ENCODE data around the gene PCOLCE2. TPM values are rescaled to one million over a fixed set of nuclear protein-coding genes. Genes with fewer than 3 reads are reported as not detected.

Gene PCOLCE2
- total RNA-seq, 4 donors from 2014 or later: 5.3 to 27.4 (median 9.1) TPM

DNA sequence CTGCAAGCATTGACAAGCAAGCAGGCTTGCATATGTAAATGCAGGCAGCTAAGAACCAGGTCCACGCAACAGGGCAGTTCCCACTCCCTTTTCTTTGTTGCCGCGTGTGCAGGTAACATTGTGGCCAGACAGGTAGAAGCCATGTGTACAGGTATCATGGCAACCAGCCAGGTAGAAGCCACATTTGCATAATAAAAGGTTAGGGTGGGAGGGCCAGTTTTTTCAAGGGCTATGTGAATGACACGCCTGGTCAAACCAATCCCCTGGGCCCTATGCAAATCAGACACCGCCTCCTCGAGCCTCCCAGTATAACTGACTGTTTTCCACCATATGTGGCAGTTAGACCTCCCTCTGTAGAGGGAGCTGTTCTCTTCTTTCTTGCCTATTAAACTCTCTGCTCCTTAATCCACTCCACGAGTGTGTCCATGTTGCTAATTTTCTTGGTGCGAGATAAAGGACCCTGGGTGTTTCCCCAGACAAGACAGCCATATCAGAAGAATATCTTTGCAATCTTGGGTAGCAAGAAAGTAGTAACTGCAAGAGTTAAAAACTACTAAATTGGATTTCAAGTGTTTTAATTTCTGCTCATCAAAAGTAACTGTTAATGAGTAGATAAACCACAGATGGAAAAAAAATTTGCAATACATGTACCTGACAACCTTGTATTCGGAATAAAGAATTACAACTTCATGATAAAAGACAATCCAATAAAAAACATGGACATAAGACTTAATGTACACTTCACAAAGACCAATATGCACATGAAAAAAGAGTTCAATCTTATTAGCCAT is 21.8 kb downstream of the PCOLCE2 start:
- no peak for TF ChIP-seq POLR2A (IDR thresholded peaks at IDR 0.05)
- TF ChIP-seq, protein P1, sequence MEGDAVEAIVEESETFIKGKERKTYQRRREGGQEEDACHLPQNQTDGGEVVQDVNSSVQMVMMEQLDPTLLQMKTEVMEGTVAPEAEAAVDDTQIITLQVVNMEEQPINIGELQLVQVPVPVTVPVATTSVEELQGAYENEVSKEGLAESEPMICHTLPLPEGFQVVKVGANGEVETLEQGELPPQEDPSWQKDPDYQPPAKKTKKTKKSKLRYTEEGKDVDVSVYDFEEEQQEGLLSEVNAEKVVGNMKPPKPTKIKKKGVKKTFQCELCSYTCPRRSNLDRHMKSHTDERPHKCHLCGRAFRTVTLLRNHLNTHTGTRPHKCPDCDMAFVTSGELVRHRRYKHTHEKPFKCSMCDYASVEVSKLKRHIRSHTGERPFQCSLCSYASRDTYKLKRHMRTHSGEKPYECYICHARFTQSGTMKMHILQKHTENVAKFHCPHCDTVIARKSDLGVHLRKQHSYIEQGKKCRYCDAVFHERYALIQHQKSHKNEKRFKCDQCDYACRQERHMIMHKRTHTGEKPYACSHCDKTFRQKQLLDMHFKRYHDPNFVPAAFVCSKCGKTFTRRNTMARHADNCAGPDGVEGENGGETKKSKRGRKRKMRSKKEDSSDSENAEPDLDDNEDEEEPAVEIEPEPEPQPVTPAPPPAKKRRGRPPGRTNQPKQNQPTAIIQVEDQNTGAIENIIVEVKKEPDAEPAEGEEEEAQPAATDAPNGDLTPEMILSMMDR (IDR thresholded peaks at IDR 0.05): no peak
- intact Hi-C loops (cut with DNase I; ENCODE audit: low total_unique reads): no loop called here
- H3K4me1 ChIP-seq: no peaks in the 10 kb centered on the region
- no peaks in the 10 kb centered on the region for H3K36me3 ChIP-seq
- no peak overlapping the region for H3K27ac ChIP-seq
- H3K9me3 ChIP-seq: no peaks in the 10 kb centered on the region
- H3K27me3 ChIP-seq: no peaks in the 10 kb centered on the region
- DNase-seq: no peak
- H3K4me3 ChIP-seq: no peak overlapping the region

DNA sequence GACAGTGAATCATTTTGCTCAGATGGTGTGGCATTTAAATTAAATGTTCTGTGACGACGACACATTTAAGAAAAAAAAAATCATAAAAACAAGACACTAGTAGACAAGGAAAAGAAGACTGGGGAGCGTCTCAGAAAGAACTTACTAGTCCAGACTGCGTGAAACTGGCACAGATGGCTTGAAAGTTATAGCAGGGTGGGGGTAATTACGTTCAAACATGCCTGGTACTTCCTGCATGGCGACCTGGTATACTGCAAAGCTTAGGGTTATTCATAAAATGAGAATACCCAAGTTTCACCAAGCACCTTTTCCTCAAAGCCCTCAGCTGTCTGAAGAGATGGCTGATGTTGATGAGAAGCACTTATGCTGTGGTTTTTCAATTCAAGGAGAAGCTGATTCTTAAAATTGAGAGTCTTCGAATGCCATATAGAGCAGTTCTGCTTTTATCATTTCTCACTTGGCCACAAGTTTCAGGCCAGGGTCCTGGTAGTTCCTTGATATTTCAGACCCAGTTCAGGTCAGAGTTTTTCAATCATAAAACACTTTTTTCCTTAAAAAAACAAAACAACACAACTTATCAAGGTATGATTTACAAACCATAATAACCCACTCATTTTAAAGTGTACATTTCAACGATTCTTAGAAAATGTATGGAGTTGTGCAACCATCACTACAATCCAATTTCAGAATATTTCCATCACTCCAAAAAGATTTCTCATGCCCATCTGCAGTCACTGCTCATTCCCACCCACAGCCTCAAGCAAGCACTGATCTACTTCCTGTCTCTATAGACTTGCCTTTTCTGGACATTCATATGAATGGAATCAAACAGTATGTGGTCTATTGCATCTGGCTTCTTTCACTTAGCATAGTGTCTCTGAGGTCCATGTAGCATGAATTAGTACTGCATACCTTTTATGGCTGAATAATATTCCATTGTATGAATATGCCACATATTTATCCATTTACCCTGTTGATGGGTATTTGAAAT is 24.7 kb downstream of the PCOLCE2 start:
- DNase-seq: no peak
- no peak for TF ChIP-seq POLR2A (IDR thresholded peaks at IDR 0.05)
- TF ChIP-seq, protein P1 (IDR thresholded peaks at IDR 0.05): no peak
- Histone ChIP-seq H3K27me3 (no peaks in the 10 kb centered on the region), H3K27ac (no peak overlapping the region), H3K9me3 (no peaks in the 10 kb centered on the region), H3K4me1 (no peaks in the 10 kb centered on the region), H3K4me3 (no peak overlapping the region), H3K36me3 (no peaks in the 10 kb centered on the region)
- intact Hi-C loops (cut with DNase I; ENCODE audit: low total_unique reads): loop anchor here (2.0 kb wide), 1 partner anchor 17 kb away; no protein-coding TSS in a partner anchor

DNA sequence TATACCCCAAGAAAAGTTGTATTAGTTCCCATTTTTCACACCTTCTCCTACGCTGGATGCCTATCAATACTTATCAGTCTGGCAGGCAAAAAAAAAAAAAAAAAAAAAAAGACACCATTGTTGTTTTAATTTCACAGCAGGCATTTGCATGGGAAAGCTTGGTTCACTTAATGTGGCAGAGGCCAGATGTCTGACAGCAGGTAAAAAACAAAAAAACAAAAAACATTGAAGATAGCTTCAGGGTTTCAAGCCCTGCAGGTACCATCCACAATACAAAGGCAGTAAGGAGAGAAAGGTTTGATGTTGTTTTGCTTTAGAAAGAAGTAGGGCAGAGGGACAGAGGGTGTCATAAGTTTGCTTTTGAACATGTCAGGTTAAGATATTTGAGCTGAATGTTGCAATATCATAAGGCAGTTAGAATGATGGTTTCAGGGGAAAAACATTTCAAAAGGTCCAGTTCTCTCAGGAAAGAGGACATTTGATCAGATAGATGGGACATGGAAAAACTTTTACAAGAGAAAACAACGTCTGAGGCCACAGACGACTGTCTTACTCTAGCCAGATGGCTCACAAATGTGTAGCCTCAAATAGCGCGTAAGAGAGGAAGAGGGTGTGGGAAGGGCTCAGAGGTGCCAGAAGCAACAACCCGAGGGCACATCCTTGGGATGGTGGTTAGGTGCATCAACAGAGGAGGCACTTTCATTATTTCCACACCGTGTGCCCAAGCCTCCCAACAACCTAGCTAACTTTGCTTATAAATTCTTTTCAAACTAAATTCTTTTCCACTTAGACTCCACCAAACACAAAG is 25.7 kb downstream of the PCOLCE2 start:
- no peak for DNase-seq
- H3K27ac ChIP-seq: no peak overlapping the region

DNA sequence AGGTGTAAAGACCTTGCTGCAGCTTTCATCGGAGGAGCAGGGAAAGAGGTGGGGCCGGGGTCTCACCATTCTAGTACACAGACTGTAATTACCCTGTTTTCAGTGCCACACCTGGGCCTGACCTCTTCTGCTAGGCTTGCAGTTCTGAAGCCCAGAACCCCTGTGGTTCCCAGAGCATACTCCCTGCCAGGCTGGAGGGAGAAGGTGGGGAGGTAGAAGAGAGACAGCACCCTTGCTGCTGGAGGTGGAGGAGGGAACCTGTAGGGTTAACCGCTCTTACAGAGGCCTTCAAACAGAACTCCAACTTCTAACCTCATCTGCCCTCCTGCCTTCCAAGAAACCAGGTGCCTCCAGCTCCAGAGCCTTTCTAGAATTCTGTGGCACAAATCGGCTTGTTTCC is 27.0 kb downstream of the PCOLCE2 start:
- DNase-seq: no peak

More for the DNA sequence above, 25.7 kb downstream of the PCOLCE2 start:
- H3K9me3 ChIP-seq: no peaks in the 10 kb centered on the region
- no peaks in the 10 kb centered on the region for H3K4me1 ChIP-seq
- no peak for TF ChIP-seq POLR2A (IDR thresholded peaks at IDR 0.05)
- TF ChIP-seq, protein P1 (IDR thresholded peaks at IDR 0.05): no peak
- H3K4me3 ChIP-seq: no peak overlapping the region
- H3K27me3 ChIP-seq: no peaks in the 10 kb centered on the region
- intact Hi-C loops (cut with DNase I; ENCODE audit: low total_unique reads): loop anchor here (2.0 kb wide), 1 partner anchor 16 kb away; no protein-coding TSS in a partner anchor
- no peaks in the 10 kb centered on the region for H3K36me3 ChIP-seq

More for the DNA sequence above, 27.0 kb downstream of the PCOLCE2 start:
- Histone ChIP-seq H3K27ac (no peak overlapping the region), H3K9me3 (no peaks in the 10 kb centered on the region), H3K27me3 (no peaks in the 10 kb centered on the region), H3K36me3 (no peaks in the 10 kb centered on the region), H3K4me3 (no peak overlapping the region), H3K4me1 (no peaks in the 10 kb centered on the region)
- intact Hi-C loops (cut with DNase I; ENCODE audit: low total_unique reads): loop anchor here (2.0 kb wide), 1 partner anchor 15 kb away; no protein-coding TSS in a partner anchor
- TF ChIP-seq POLR2A (IDR thresholded peaks at IDR 0.05): no peak
- TF ChIP-seq, protein P1 (IDR thresholded peaks at IDR 0.05): no peak

All from uterus (tissue), 4 donors.